Prostate gland (tissue), 2 donors: ENCODE data around the gene MAP3K6.
A peak's percentile ranks its signal among the peaks of the same experiment; 100 is the strongest.
"Not testable (repeated sequence)": the region's sequence is repeated elsewhere in the genome, so short reads cannot be mapped to it uniquely, and the experiment has no call there.

ENCODE experiments used
- POLR2A ChIP-seq: fragments of 450-650 bp; IDR thresholded peaks from one replicate; pipeline ENCODE4 v1.6.1; 2016; ENCODE audit warnings: antibody characterized with exemption, mild to moderate bottlenecking
- POLR2AphosphoS5 ChIP-seq: sonication (generic); formaldehyde crosslinking; IDR thresholded peaks from one replicate; pipeline ENCODE4 v1.6.1; 2017; ENCODE audit warnings: antibody characterized with exemption
- TF ChIP-seq, protein P1 (sequence below), 4 experiments: fragments of 200-600 bp in 2 of 4; fragments of 450-650 bp in 2 of 4; sonication (generic) in 2 of 4; IDR thresholded peaks; 1 replicate in 3 of 4; 2 replicates in 1 of 4; pipeline ENCODE4 v1.5.1; 2016 to 2019; ENCODE audit warnings: antibody characterized with exemption in 4 of 4, mild to moderate bottlenecking in 2 of 4, moderate library complexity in 2 of 4

- TF ChIP-seq POLR2AphosphoS5 = peak; percentile 24
- TF ChIP-seq POLR2A = not testable (repeated sequence)
- TF ChIP-seq, protein P1, sequence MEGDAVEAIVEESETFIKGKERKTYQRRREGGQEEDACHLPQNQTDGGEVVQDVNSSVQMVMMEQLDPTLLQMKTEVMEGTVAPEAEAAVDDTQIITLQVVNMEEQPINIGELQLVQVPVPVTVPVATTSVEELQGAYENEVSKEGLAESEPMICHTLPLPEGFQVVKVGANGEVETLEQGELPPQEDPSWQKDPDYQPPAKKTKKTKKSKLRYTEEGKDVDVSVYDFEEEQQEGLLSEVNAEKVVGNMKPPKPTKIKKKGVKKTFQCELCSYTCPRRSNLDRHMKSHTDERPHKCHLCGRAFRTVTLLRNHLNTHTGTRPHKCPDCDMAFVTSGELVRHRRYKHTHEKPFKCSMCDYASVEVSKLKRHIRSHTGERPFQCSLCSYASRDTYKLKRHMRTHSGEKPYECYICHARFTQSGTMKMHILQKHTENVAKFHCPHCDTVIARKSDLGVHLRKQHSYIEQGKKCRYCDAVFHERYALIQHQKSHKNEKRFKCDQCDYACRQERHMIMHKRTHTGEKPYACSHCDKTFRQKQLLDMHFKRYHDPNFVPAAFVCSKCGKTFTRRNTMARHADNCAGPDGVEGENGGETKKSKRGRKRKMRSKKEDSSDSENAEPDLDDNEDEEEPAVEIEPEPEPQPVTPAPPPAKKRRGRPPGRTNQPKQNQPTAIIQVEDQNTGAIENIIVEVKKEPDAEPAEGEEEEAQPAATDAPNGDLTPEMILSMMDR (IDR thresholded peaks at IDR 0.05) = not testable (repeated sequence)
Observed at GRCh38 chr1:27406791-27407190, 40.0 kb upstream of the MAP3K6 start.
